AG04450 (cell line): ENCODE results near the gene ANOS1. TPM values are rescaled to one million over a fixed set of nuclear protein-coding genes. Genes with fewer than 3 reads are reported as not detected.
"Not testable (repeated sequence)": the region's sequence is repeated elsewhere in the genome, so short reads cannot be mapped to it uniquely, and the experiment has no call there.

Experiments used
- CTCF ChIA-PET: fragments of 300-600, 350-600 bp; formaldehyde crosslinking; extraction: SDS; loops from one replicate; lab custom pipeline; 2022; ENCODE audit warnings: antibody characterized with exemption, inconsistent platforms; lab: Charles Lee
- POLR2A ChIA-PET: fragments of 350-600 bp; formaldehyde crosslinking; extraction: SDS; loops from one replicate; lab custom pipeline; 2021; ENCODE audit warnings: antibody characterized with exemption, inconsistent platforms; lab: Yijun Ruan, JAX
- DNase-seq: peaks from one replicate; pipeline ENCODE4 v3.0.0-alpha.2; 2011; ENCODE audit warnings: low read depth, low spot score
- H3K27ac ChIP-seq: one replicate; pipeline ENCODE4 v1.5.1; 2012; ENCODE audit warnings: low read depth, low read length, control low read depth
- H3K27me3 ChIP-seq: one replicate; pipeline ENCODE4 v1.6.0; 2012; ENCODE audit warnings: low read length; ENCODE audit not compliant: control insufficient read depth, insufficient read depth
- H3K4me3 ChIP-seq: 2 replicates; pipeline ENCODE4 v1.5.1; 2011; ENCODE audit warnings: mild to moderate bottlenecking, low read depth, low read length, control low read depth
- H3K9me3 ChIP-seq: 2 replicates; pipeline ENCODE4 v1.5.1; 2012; ENCODE audit warnings: low read length; ENCODE audit not compliant: control insufficient read depth, insufficient read depth
- polyA plus RNA-seq: library from polyadenylated mRNA; depleted of rRNA; stranded (reverse); fragments of >200 nt; gene quantifications from 2 replicates; pipeline ENCODE4 v1.2.3, GENCODE V29; 2011; rRNA removed
- TF ChIP-seq, protein P1 (sequence below): IDR thresholded peaks from 2 replicates; pipeline ENCODE4 v1.5.1; 2011; ENCODE audit warnings: low read depth, low read length, control low read depth, inconsistent platforms

The ANOS1 gene
- polyA plus RNA-seq, 1 experiment, result 0.30 TPM

DNA sequence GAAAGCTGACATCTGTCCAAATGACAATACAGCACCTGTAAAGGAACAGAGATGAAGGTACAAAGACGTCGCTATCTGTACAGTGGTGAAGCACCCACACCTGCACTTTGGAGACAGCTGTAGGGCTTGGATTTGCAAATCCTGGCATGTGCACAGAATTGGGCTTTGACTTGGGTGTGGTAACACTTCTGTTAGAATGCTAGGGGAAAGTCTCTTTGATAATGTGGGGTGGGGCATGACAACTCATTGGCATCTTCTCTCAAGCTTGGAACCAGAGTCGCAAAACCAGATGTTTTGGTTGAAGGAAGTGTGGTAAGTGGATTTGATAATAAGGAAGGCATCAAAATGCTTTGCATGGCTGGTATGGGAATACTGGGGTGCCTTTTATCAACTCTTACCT lies 211.8 kb downstream of the ANOS1 start:
- POLR2A ChIA-PET, result no interaction called here
- CTCF ChIA-PET, result no interaction called here
- Histone ChIP-seq H3K9me3 (peaks cover 3% of the 10 kb centered on the region; the same call in 1 of the 2 replicates), H3K27ac (no peak overlapping the region), H3K27me3 (no peaks in the 10 kb centered on the region), H3K4me3 (no peak overlapping the region)
- TF ChIP-seq, protein P1, sequence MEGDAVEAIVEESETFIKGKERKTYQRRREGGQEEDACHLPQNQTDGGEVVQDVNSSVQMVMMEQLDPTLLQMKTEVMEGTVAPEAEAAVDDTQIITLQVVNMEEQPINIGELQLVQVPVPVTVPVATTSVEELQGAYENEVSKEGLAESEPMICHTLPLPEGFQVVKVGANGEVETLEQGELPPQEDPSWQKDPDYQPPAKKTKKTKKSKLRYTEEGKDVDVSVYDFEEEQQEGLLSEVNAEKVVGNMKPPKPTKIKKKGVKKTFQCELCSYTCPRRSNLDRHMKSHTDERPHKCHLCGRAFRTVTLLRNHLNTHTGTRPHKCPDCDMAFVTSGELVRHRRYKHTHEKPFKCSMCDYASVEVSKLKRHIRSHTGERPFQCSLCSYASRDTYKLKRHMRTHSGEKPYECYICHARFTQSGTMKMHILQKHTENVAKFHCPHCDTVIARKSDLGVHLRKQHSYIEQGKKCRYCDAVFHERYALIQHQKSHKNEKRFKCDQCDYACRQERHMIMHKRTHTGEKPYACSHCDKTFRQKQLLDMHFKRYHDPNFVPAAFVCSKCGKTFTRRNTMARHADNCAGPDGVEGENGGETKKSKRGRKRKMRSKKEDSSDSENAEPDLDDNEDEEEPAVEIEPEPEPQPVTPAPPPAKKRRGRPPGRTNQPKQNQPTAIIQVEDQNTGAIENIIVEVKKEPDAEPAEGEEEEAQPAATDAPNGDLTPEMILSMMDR, result no peak
- DNase-seq, result no peak

DNA sequence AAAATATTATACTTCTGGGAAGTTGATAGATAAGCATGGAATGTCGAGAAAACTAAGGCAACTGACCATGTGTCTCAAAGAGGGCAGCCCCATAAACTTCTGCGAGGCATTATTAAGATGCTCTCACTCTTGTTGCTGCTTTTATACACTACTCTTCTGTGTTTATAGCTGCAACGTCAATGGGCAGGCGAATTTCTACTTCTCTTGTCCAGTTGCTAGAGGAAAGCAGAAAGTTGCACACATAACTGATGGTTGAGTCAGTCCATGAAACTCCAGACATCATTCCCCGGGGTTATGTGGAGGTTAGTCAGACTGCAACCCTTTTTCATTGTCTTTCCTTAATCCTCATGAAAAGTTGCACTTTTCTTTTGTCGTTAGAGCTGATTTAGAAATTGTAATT lies 227.5 kb downstream of the ANOS1 start:
- TF ChIP-seq, protein P1, result no peak
- DNase-seq, result no peak
- no peaks in the 10 kb centered on the region for H3K9me3 ChIP-seq
- ChIA-PET POLR2A (no interaction called here), CTCF (no interaction called here)
- no peak overlapping the region for H3K4me3 ChIP-seq
- no peaks in the 10 kb centered on the region for H3K27me3 ChIP-seq
- no peak overlapping the region for H3K27ac ChIP-seq

DNA sequence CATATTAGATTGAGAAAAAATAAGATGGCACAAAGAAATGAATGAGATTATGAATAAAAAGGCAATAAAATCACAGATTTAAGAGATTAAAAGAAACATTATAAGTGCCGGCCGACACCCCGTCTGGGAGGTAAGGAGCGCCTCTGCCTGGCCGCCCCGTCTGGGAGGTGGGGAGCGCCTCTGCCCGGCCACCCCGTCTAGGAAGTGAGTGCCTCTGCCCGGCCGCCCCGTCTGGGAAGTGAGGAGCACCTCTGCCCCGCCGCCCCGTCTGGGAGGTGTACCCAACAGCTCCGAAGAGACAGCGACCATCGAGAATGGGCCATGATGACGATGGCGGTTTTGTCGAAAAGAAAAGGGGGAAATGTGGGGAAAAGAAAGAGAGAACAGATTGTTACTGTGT lies 229.8 kb downstream of the ANOS1 start:
- H3K4me3 ChIP-seq, DNase-seq, H3K27me3 ChIP-seq, H3K27ac ChIP-seq, CTCF ChIA-PET, POLR2A ChIA-PET, H3K9me3 ChIP-seq: not testable (repeated sequence)

DNA sequence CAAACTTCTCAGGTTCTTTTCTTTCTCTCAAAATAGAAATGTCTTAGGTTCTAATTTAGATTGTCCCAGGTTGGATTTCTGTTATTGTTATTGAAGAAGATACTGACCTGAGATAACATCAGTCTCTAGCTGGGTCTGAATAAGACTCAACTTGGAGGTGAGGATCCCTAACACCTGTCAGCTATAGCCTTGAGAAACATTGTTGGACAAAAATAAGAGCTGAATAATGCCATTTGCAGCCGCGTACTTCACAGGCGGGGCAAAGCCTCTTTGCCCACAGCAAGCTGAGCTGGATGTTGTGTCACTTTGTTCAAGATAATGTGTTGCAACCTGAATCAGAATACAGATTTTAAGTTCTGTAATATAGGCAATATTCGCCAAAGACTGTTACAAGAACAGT lies 231.7 kb downstream of the ANOS1 start:
- H3K9me3 ChIP-seq, result no peaks in the 10 kb centered on the region
- ChIA-PET POLR2A (no interaction called here), CTCF (no interaction called here)
- no peak overlapping the region for H3K27ac ChIP-seq
- no peak for DNase-seq
- no peaks in the 10 kb centered on the region for H3K27me3 ChIP-seq
- TF ChIP-seq, protein P1, result no peak
- H3K4me3 ChIP-seq, result no peak overlapping the region

DNA sequence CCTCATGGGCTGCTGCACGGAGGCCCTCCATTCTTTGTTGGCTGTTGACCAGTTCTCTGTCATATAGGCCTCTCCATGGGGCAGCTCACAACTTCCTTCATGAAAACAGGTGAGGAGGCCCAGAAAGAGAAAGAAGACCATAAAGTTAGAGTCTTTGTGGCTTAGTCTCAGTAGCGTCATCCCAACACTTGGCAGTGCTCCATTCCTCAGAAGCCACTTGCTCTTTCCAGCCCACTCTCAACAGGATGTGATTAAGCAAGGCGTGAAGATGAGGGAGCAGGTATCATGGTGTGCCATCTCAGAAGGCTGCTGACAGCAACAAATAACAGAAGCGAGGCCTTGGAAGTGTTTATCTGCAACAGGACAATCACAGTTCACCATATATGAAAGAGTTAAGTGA lies 236.9 kb downstream of the ANOS1 start:
- POLR2A ChIA-PET, result not testable (repeated sequence)

DNA sequence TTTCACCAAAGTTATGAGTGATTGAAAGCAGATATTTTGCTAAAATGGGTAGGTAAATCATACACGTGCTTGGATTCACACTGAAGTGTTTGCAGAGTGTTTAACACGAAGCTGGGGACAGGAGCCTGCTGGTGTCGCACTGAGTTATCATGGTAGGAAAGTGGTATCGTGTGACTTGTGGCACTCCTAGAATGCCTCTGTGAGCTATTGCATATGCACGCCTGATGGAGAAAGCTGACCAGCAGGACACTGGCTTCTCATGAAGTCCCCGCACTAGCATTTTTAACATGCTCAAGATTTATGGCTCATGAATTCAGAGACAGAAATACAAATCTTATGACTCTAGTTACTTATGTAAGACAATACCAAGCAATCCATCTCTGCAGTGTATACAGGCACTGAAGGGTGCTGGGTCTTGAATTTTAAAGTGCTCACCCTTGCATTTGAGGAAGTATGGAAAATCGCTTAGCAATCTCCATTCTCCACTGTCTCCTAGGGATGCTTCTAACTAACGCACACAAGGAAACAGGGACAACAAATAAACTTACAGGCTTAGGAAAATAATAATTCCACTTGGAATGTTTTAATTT lies 247.5 kb downstream of the ANOS1 start:
- Histone ChIP-seq H3K27ac (no peak overlapping the region), H3K4me3 (no peak overlapping the region), H3K27me3 (no peaks in the 10 kb centered on the region), H3K9me3 (no peaks in the 10 kb centered on the region)
- TF ChIP-seq, protein P1, result no peak
- DNase-seq, result no peak
- ChIA-PET CTCF (no interaction called here), POLR2A (no interaction called here)

More for the DNA sequence above, 236.9 kb downstream of the ANOS1 start:
- H3K27ac ChIP-seq, DNase-seq, H3K4me3 ChIP-seq, H3K9me3 ChIP-seq, H3K27me3 ChIP-seq, CTCF ChIA-PET: not testable (repeated sequence)

Other genes with a start within 250 kb of the ANOS1 start
- not detected in 2 replicates for gene FAM9A, start 69.2 kb upstream of the ANOS1 start, polyA plus RNA-seq